Kasumi-1 (cell line): ENCODE measurements around the gene KCNJ6.

Source experiments
- DNase-seq, 2 experiments: peaks; one replicate each; lab custom pipeline; 2025; lab: John Stamatoyannopoulos, UW

The KCNJ6 gene

DNA sequence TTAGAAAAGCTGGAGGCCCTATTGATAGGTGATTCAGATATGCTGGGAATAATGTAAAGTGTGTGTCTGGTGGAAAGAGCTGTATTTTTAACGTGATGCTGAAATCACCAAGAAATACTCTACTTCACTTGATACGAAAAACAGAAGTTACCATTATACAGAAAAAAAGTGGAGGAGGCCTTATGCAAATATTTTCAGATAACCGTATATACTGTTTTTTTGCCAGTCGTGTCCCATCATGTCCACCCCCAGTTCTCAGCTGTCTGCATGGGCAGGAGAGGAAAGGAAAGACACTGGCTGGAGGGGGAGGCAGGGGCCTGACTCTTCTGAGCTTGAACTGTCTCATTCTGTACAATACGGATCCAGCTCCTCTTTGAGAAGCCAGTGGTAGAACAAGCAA is 51.1 kb downstream of the KCNJ6 start:
- no peak for DNase-seq

DNA sequence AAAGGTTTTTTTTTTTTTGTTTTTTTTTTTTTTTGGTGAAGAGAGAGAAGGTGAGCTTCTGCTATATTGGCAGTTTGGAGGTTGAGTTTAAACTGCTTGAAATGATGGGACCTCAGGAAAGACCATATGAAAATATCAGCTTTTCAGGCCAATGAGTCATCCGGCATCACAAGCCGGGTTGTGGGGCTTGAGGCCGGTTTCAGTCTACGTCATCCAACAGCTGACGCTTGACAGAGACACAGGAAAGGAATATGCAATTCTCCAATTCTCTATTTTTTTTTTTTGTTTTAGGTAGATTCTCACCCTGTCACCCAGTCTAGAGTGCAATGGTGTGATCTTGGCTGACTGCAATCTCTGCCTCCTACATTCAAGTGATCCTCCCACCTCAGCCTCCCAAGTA is 52.4 kb downstream of the KCNJ6 start:
- DNase-seq, result no peak

DNA sequence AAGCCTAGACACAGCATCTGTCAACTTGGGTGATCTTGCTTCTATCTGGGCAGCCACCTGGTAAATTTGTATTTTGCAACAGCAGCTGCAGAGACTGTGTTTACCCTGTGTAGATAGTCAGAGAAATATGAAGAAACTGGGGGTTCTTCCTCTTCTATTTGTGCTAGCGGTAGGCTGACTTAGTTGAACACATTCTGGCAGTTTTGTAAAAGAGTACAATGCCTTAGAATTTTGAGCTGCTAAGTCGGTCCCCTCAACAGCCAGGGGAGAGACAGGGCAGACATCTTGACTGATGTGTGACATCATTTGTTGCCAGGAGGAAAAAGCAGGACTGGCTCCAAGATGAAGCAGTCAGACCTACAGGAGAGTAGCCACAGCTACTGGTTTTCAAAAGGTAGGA is 53.7 kb downstream of the KCNJ6 start:
- DNase-seq, result peak; percentile 9 to 13

DNA sequence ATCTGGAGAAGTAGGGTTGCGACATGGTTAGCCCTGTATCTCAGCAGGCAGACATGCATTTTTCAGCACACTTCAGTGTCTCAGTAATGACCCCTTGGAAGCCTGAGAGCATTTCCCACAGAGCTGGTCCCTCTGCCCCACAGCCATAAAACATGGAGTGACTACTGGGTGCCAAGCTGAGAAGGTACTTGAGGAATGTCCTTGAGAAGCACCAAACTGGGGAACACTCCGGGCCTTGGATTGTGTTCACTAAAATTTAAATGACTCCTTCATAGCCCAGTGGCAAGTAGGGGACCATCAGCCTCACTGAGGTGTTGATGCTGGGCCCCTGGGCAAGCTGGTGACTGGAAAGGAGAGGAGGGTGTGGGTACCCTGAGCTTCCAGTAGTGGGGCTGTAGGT is 54.7 kb downstream of the KCNJ6 start:
- no peak for DNase-seq

GRCh38 chr21:37860416-37860815 is 55.8 kb downstream of the KCNJ6 start:
- DNase-seq, result no peak

DNA sequence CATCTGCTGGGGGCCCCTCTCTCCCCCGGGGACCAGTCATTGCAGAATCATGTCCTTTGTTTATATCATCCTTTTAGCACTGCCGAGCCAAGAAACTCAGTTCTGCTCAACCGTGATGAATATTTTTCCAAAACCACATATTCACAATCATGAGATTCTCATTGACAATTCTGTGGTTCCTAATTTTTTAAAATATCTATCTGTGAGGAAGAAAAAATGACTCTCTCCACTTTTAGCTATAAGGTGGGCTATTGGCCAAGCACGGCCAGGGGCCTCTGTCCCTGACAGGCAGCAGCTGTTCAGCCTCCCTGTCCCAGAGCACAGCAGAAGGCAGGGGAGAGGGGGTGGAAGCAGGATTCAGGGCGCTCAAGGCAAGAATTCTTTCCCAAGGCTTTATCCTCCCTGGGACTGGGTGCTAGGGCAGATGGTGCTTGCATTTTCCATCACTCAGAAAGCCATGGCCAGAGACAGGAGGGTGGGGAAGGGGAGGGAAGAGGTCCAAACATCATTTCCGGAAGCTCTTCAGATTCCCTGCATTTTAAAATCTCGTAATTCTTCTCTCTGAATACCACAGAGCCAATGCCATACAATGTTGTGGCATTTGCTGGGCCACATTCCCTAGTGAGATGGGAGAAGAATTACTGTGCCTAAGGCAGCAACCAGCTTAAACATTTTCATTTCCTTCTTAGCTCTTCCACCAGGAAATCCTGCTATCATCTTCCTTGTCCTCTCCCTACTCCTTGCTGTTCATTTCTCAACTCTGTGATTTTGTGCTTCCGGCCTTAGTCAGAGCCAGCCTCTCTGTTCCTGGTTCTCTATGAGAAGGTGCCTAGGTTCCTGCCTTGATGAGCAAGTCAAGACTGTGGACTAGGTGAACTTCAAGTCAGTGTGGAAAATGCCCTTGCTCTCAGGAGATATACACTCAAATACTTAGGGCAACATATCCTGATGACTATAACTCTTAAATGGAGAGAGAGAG is 60.3 kb downstream of the KCNJ6 start:
- no peak for DNase-seq

GRCh38 chr21:37855271-37855646 is 61.0 kb downstream of the KCNJ6 start:
- DNase-seq, result no peak

GRCh38 chr21:37849506-37850102 is 66.7 kb downstream of the KCNJ6 start:
- no peak for DNase-seq

DNA sequence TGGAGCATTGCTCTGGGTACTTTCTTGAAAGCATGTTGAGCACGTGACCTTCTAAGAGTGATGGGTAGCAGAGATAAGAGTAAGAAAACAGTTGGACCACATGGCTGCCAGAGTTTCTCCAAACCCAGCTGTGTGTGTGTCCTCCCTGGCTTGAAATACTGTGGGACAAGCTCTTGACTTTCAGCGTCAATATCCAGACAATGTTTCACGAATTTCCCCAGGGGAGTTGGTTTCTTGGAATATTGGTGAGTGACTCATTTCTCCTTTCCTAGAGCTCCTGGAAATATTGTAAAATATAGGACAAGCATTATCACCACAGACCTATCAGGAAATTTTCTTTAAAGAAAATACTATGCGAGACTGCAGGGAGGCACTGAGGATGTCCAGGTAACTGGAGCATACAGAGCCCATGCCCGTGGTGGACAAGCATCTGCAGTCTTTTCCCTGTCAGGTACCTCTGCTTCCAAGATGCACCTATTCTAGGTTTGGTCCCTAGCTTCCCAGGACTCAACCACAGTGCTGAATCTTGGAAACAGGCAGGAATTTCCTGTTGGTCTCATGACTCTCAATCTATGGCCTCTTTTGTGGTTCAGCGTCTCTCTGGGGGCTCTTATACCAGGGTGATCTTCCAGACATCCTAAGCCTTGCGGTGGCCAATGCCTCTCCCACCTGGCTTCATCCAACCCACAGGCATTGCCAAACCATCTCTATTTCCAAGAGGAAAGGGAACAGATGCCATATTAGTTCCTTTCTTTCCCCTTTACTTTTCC is 67.4 kb downstream of the KCNJ6 start:
- DNase-seq, result no peak

DNA sequence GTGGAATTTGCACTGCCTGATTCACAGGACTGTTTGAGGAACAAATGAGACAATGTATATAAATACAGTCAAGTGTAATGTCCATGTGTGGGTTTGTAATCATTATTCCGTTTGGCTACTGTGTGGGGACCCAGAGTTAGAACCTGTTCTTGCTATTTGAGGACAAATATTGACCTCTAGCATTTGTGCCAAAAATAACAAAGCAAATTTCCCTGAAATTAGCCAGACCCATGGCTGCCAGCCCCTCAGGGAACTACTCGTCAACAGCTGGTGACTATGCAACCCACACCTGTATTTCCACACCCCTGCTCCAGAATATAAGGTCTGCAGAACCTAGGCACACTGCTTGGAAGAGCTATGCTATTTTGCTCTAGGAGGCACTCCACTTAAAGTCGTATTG is 70.7 kb downstream of the KCNJ6 start:
- no peak for DNase-seq

- DNase-seq, result no peak
Observed at GRCh38 chr21:37843191-37843590, 73.1 kb downstream of the KCNJ6 start.

DNA sequence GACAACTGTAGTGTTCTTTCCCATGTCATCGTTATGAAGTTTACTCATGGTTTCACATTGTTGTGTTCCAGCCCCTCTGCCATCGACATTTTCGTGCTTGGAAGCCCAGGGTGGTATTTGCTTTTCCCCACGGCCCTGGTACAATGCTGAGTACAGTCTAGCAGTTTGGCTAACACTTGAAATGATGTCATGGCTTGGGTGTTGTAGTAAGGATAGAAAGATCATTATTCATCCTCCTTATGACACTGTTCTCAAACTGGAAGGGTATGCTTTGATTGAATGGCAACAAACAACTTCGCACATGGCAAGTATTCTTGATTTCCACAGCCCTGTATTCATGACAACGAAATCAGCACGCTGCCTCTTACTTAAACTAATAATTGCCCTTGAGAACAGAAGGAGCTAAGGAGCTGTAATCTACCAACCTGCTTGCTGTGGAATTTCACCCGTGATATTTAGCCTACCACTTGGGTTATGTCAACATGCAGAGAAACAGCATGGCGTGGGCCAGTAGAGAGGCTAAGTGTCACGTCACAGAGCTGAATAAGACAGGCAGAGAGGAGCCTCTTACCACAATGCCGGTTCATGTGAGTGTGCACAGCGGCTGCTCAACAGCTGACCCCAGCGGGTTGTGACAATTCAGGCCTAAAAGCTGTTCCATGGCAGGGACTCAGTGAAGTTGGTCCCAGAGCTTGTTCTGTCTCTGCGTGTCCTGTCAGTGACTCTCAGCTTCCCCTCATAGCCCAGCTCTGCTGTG is 73.9 kb downstream of the KCNJ6 start:
- DNase-seq, result no peak

- DNase-seq, result no peak
Observed at GRCh38 chr21:37837381-37837780, 78.9 kb downstream of the KCNJ6 start.

- no peak for DNase-seq
Observed at GRCh38 chr21:37835481-37835880, 80.8 kb downstream of the KCNJ6 start.

DNA sequence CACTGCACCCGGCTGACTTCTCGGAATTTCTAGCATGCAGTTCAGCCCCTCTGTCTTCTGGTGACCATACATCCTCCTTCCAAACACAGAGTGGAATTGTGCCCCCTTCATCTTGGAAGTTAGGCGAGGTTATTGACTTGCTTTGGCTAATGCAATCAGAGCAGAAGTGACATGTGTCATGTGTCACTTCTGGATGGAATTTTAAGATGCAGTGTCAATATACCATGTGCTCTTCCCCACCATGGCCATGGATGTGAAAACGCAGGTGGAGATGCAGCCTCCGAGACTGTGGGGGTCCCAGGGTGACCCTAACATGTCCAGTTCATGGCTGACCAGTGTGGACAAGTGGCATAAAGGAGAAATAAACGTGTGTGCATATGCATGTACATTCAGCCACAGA is 83.0 kb downstream of the KCNJ6 start:
- DNase-seq, result no peak

- DNase-seq, result no peak
Observed at GRCh38 chr21:37829447-37829846, 86.8 kb downstream of the KCNJ6 start.

DNA sequence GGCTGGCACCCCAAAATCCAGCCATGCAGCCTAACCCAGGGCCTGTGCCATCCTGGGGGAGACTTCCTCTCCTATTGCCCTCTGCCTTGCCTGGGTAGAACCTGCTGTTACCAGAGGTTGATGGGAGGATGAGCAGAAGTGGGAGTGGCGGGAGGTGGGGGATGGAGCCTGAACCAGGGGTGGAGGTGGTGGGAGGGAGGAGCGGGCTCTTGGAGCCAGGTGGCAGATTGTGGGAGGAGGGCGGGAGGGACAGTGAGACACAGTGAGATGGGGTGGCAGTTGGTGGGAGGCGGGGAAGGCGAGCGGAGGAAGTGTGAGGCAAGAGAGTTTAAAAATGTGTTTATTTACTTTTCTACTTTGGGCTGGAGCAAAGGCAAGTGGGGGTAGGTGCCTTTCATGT is 87.3 kb downstream of the KCNJ6 start:
- no peak for DNase-seq

GRCh38 chr21:37828556-37828955 is 87.7 kb downstream of the KCNJ6 start:
- DNase-seq, result no peak

- DNase-seq, result no peak
Observed at GRCh38 chr21:37827913-37828312, 88.3 kb downstream of the KCNJ6 start.

DNA sequence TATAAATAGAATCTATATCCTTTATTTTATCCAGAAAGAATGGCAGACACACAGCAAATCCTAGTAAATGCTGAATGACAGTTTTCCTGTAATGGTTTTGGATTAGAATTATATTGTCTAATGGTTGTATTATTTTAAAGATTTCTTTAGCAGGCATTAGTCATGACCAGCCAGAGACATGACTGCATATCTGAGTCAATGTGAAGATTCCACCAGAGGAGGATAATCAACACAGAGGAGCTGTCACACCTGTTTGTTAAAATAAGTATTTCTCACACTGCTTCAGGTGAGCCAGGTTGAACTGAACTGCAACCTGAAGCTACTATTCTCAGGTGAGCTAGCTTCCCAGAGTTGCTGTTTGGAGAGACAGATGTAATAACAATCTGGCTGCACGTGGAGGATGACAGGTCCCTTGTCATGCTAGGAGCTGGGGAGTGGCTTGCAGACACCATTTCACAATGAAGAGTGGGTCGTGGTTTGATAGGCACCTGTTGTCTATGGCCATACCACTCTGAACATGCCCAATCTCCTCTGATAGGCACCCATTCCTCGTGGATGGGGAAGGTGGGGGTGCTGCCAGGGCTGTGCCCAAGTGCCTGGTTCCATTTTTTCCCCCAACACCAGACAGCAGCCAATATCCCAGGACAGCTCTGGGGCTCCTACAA is 94.3 kb downstream of the KCNJ6 start:
- no peak for DNase-seq

GRCh38 chr21:37821092-37821491 is 95.2 kb downstream of the KCNJ6 start:
- DNase-seq, result peak; percentile 18 to 39
